Endothelial cell of umbilical vein (primary cell): ENCODE measurements around the gene RAI1. TPM values are rescaled to one million over a fixed set of nuclear protein-coding genes. Genes with fewer than 3 reads are reported as not detected.
A peak's percentile ranks its signal among the peaks of the same experiment; 100 is the strongest.

Source experiments
- BruUV-seq: library from RNA; stranded (reverse); fragments of 400-500 nt; replicated peaks from 2 replicates; lab custom pipeline; 2021; lab: Mats Ljungman, UMichigan
- CTCF ChIA-PET: fragments of 300-600, 350-600 bp; sonication (Branson Sonifier 250); formaldehyde crosslinking; loops from one replicate; lab custom pipeline; 2021; ENCODE audit warnings: antibody characterized with exemption, inconsistent platforms; lab: Charles Lee
- POLR2A ChIA-PET: fragments of 300-600, 350-600 bp; sonication (Branson Sonifier 250); formaldehyde crosslinking; loops from one replicate; lab custom pipeline; 2021; ENCODE audit warnings: antibody characterized with exemption, inconsistent platforms; lab: Charles Lee
- DNase-seq: peaks from one replicate; pipeline ENCODE4 v3.0.0-alpha.2; 2011; ENCODE audit warnings: low read depth, low spot score
- FAIRE-seq: peaks from 2 replicates; lab custom pipeline; 2011; peaks lifted over from hg19 to GRCh38; lab: Jason Lieb, UNC
- H2AFZ ChIP-seq: 2 replicates; pipeline ENCODE4 v1.6.0; 2012; ENCODE audit warnings: low read depth, low read length, control low read depth, inconsistent platforms
- H3K27ac ChIP-seq: 2 replicates; pipeline ENCODE4 v1.5.1; 2011; ENCODE audit warnings: low read depth, mild to moderate bottlenecking, control low read depth, low read length, moderate library complexity; ENCODE audit not compliant: insufficient read depth
- H3K27me3 ChIP-seq, 2 experiments: 2 replicates each; pipeline versions ENCODE4 v1.6.0 to v1.6.1; 2011; ENCODE audit warnings: low read length in 2 of 2, mixed read lengths in 1 of 2; ENCODE audit not compliant: control insufficient read depth in 2 of 2, insufficient read depth in 2 of 2
- H3K36me3 ChIP-seq, 2 experiments: 2 replicates in 1 of 2; 3 replicates in 1 of 2; pipeline ENCODE4 v1.5.1; 2011; ENCODE audit warnings: low read length in 2 of 2, mild to moderate bottlenecking in 1 of 2, moderate library complexity in 1 of 2; ENCODE audit not compliant: control insufficient read depth in 2 of 2, insufficient read depth in 2 of 2; ENCODE audit errors: extremely low read depth in 1 of 2
- H3K4me1 ChIP-seq: 3 replicates; pipeline ENCODE4 v1.5.1; 2011; ENCODE audit warnings: mild to moderate bottlenecking, low read length; ENCODE audit not compliant: control insufficient read depth, insufficient read depth; ENCODE audit errors: extremely low read depth
- H3K4me2 ChIP-seq: 2 replicates; pipeline ENCODE4 v1.6.1; 2011; ENCODE audit warnings: low read length, control low read depth, mixed read lengths; ENCODE audit not compliant: insufficient read depth
- H3K4me3 ChIP-seq, 3 experiments: fragments of 200-600 bp in 1 of 3; sonication (generic), shearing (Covaris generic) in 1 of 3; replicated peaks in 1 of 3; 2 replicates each; pipeline ENCODE4 v1.5.1; 2011 to 2016; ENCODE audit warnings: control low read depth in 3 of 3, low read length in 3 of 3, mild to moderate bottlenecking in 2 of 3, inconsistent platforms in 1 of 3, low read depth in 1 of 3, moderate library complexity in 1 of 3; ENCODE audit not compliant: insufficient read depth in 1 of 3
- H3K79me2 ChIP-seq: 2 replicates; pipeline ENCODE4 v1.6.0; 2012; ENCODE audit warnings: low read length, inconsistent platforms; ENCODE audit not compliant: control insufficient read depth, insufficient read depth
- H3K9ac ChIP-seq: replicated peaks from 2 replicates; pipeline ENCODE3; 2011; ENCODE audit warnings: low read length, control low read depth; ENCODE audit not compliant: insufficient read depth; ENCODE audit errors: extremely low read depth
- H3K9me1 ChIP-seq: replicated peaks from 3 replicates; pipeline ENCODE4 v1.6.0; 2011; ENCODE audit warnings: mild to moderate bottlenecking, low read length; ENCODE audit not compliant: control insufficient read depth, insufficient read depth; ENCODE audit errors: extremely low read depth
- H3K9me3 ChIP-seq: replicated peaks from 2 replicates; pipeline ENCODE4 v1.5.1; 2012; ENCODE audit warnings: low read length, inconsistent platforms; ENCODE audit not compliant: control insufficient read depth, insufficient read depth
- H4K20me1 ChIP-seq: replicated peaks from 2 replicates; pipeline ENCODE3; 2011; ENCODE audit warnings: mild to moderate bottlenecking, low read length; ENCODE audit not compliant: control insufficient read depth, insufficient read depth; ENCODE audit errors: extremely low read depth
- CTCF ChIP-seq, 2 donors: IDR thresholded peaks; 1 replicate in 1 of 2; 2 replicates in 1 of 2; pipeline ENCODE4 v1.5.1; 2011; ENCODE audit warnings: low read length in 2 of 2, mild to moderate bottlenecking in 2 of 2, moderate library complexity in 2 of 2, control low read depth in 1 of 2, inconsistent platforms in 1 of 2, low read depth in 1 of 2; ENCODE audit not compliant: insufficient read depth in 1 of 2; ENCODE audit errors: extremely low read depth in 1 of 2
- EZH2 ChIP-seq: IDR thresholded peaks from 2 replicates; pipeline ENCODE4 v1.6.1; 2012; ENCODE audit warnings: borderline replicate concordance, low read depth, mild to moderate bottlenecking, moderate library complexity, low read length, inconsistent platforms; ENCODE audit not compliant: severe bottlenecking
- FOS ChIP-seq: IDR thresholded peaks from 2 replicates; pipeline ENCODE4 v1.6.1; 2011; ENCODE audit warnings: mild to moderate bottlenecking, low read length, moderate library complexity, borderline replicate concordance; ENCODE audit not compliant: insufficient read depth
- GATA2 ChIP-seq: IDR thresholded peaks from 2 replicates; pipeline ENCODE4 v1.7.0; 2011; ENCODE audit warnings: low read depth, mild to moderate bottlenecking, moderate library complexity, mixed read lengths, low read length; ENCODE audit not compliant: insufficient read length, insufficient read depth
- JUN ChIP-seq: IDR thresholded peaks from 2 replicates; pipeline ENCODE4 v1.6.1; 2011; ENCODE audit warnings: borderline replicate concordance, low read depth; ENCODE audit not compliant: insufficient read length, insufficient read depth
- MYC ChIP-seq: IDR thresholded peaks from one replicate; pipeline ENCODE4 v1.6.1; 2011; ENCODE audit warnings: mild to moderate bottlenecking, low read depth, low read length
- POLR2A ChIP-seq: IDR thresholded peaks from 2 replicates; pipeline ENCODE4 v1.6.1; 2012; ENCODE audit warnings: low read depth, mild to moderate bottlenecking, control low read depth, low read length
- POLR2AphosphoS5 ChIP-seq: IDR thresholded peaks from 2 replicates; pipeline ENCODE4 v1.6.1; 2012; ENCODE audit warnings: low read depth, mild to moderate bottlenecking, control low read depth, low read length, moderate library complexity; ENCODE audit not compliant: insufficient read depth
- dilution Hi-C: fragments of 300-500 bp; cut with MboI; formaldehyde crosslinking; loops from one replicate; pipeline ENCODE4 v1.15.0; 2019; ENCODE audit warnings: low sequenced_read_pairs; ENCODE audit not compliant: extremely low pct_ligation_motif_present
- intact Hi-C: fragments of 100-400 bp; cut with micrococcal nuclease; formaldehyde crosslinking; loops from one replicate; pipeline ENCODE4 v1.10.0; 2022
- polyA plus RNA-seq, 4 experiments: library from polyadenylated mRNA; depleted of rRNA in 3 of 4; stranded (reverse) in 3 of 4; unstranded in 1 of 4; fragments of >200 nt; gene quantifications; 2 replicates each; pipeline versions ENCODE4 v1.2.1 to v1.2.3, GENCODE V29; 2011 to 2012; ENCODE audit warnings: missing spikeins in 1 of 4
- total RNA-seq: library from RNA; stranded (reverse); gene quantifications from 2 replicates; pipeline ENCODE4 v1.2.3, GENCODE V29; 2021
- TF ChIP-seq, protein P1 (sequence below): IDR thresholded peaks from 2 replicates; pipeline ENCODE4 v1.6.1; 2011; ENCODE audit not compliant: insufficient read depth, insufficient read length

The RAI1 gene
- total and polyA plus RNA-seq, 2 donors (not counting 3 experiments of a cell fraction or from before 2014, with no cell fraction given) = 7.8 to 43.3 TPM

GRCh38 chr17:17792551-17793377 lies 111.5 kb downstream of the RAI1 start:
- POLR2A ChIA-PET = no interaction called here

More at GRCh38 chr17:17792551-17793377, 111.5 kb downstream of the RAI1 start:
- TF ChIP-seq POLR2A (no peak), CTCF (IDR thresholded peaks at IDR 0.05; ENCODE audit: extremely low read depth in 1 of 2, insufficient read depth in 1 of 2, low read depth in 1 of 2, low read length in 2 of 2) (no peak), FOS (no peak), MYC (no peak), GATA2 (no peak), POLR2AphosphoS5 (no peak), EZH2 (no peak), JUN (no peak)
- TF ChIP-seq, protein P1, sequence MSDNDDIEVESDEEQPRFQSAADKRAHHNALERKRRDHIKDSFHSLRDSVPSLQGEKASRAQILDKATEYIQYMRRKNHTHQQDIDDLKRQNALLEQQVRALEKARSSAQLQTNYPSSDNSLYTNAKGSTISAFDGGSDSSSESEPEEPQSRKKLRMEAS = no peak
- no peak overlapping the region for H3K27ac ChIP-seq
- H3K36me3 ChIP-seq = peaks cover 4 to 40% of the 10 kb centered on the region in 2 experiments
- no peaks in the 10 kb centered on the region for H3K9me1 ChIP-seq
- H3K79me2 ChIP-seq = no peaks in the 10 kb centered on the region
- no peaks in the 10 kb centered on the region for H3K27me3 ChIP-seq
- CTCF ChIA-PET = interaction anchor here (0.7 to 1.4 kb wide), 4 partner anchors 12 to 243 kb away, joined by 3 to 4 read pairs (median 3); no protein-coding TSS in a partner anchor
- H3K4me2 ChIP-seq = no peak overlapping the region
- H3K9me3 ChIP-seq = no peaks in the 10 kb centered on the region
- H3K4me3 ChIP-seq = no peak overlapping the region
- BruUV-seq = no TSS peak
- no peak overlapping the region for H3K9ac ChIP-seq
- H3K4me1 ChIP-seq = no peaks in the 10 kb centered on the region
- DNase-seq (peak; percentile 62), FAIRE-seq (peak; percentile 70)
- dilution Hi-C loops (no loop called here), intact Hi-C loops (no loop called here)
- H4K20me1 ChIP-seq = no peaks in the 10 kb centered on the region
- no peak overlapping the region for H2AFZ ChIP-seq
